Measurements from ENCODE around the gene PES1. TPM values are rescaled to one million over a fixed set of nuclear protein-coding genes. Genes with fewer than 3 reads are reported as not detected.

Gene PES1
- total RNA-seq, 4 donors from 2014 or later: 26.0 to 69.5 (median 36.4) TPM

DNA sequence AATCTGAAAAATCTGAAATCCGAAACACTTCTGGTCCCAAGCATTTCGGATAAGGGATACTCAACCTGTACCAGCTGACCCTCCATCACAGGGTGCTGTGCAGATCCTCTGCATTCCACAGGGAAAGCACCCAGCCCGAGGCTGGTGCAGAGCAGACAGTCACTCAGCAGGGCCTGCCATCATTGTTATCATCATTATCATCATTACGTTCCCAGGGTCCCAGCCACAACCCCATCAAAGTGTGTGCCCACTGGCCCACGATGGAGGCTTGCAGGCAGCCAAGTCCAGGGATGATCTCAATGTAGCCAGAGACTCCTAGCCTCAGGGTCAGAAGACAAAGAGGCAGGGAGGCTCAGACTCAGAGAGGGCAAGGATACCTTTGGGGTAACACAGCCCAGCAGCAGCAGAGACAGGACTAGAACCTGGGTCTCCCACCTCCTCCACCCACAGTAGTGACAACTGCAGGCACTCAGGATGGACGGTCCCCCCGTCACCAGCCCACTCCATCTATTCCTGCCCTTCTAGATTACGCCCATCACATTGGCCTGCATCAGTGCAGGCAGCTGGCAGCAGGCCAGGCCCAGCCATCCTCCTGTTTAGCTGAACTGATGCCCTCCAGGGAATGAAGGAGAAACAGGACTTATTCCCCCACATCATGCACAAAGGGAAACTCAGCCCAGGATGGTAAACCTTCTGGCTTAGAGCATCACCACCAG is 27.5 kb downstream of the PES1 start:
- TF ChIP-seq CTCF (IDR thresholded peaks at IDR 0.05; ENCODE audit: low read depth): no peak

- TF ChIP-seq CTCF (IDR thresholded peaks at IDR 0.05; ENCODE audit: low read depth): no peak
Observed at GRCh38 chr22:30562366-30562765, 29.3 kb downstream of the PES1 start.

GRCh38 chr22:30561402-30562189 is 30.1 kb downstream of the PES1 start:
- no peak for TF ChIP-seq CTCF (IDR thresholded peaks at IDR 0.05; ENCODE audit: low read depth)

- TF ChIP-seq CTCF (IDR thresholded peaks at IDR 0.05; ENCODE audit: low read depth): no peak
Observed at GRCh38 chr22:30559889-30560288, 31.8 kb downstream of the PES1 start.

DNA sequence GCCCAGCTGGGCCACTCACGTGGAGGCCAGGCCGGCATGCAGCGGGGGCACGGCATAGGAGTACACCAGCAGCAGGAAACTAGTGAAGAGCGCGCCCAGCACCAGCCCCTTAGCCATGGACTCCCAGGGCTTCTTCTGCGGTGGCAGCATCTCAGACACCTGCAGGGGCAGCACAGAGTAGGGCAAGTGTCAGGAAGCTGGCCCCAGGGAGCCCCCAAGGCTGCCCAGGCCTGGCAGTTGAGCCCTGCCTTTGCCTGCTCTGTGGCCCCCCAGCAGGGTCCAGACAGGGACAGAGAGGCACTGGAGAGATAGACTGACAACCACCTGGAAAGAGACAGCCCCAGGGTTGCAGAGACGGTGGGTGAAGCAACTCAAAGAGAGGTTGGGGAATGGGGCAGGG is 34.5 kb downstream of the PES1 start:
- TF ChIP-seq CTCF (IDR thresholded peaks at IDR 0.05; ENCODE audit: low read depth): no peak

DNA sequence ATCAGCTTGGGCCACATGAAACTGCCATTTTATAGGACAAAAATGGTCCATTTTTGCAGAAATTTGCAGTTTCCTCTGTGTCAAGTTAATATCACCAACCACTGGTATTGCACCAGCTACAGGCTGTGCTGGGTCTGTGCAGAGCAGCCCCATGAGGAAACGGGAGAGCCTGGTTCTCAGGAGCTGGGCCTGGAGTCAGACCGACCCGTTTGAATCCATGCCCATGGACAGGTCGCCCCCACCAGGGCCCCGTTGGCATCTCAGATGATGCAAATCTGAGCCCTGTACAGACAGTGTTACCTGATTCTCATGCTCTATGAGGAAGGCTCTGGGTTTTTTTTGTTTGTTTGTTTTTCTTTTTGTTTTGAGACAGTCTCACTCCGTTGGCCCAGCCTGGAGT is 35.3 kb downstream of the PES1 start:
- no peak for TF ChIP-seq CTCF (IDR thresholded peaks at IDR 0.05; ENCODE audit: low read depth)

All from subcutaneous adipose tissue (tissue), 4 donors.